DLD1 (cell line): ENCODE measurements around the gene GTF2H2.
"Not testable (repeated sequence)": the region's sequence is repeated elsewhere in the genome, so short reads cannot be mapped to it uniquely, and the experiment has no call there.

Source experiments
- in situ Hi-C: cut with HindIII; loops from 2 replicates; pipeline ENCODE4 v1.10.0; 2017; ENCODE audit warnings: low sequenced_read_pairs

Gene GTF2H2

DNA sequence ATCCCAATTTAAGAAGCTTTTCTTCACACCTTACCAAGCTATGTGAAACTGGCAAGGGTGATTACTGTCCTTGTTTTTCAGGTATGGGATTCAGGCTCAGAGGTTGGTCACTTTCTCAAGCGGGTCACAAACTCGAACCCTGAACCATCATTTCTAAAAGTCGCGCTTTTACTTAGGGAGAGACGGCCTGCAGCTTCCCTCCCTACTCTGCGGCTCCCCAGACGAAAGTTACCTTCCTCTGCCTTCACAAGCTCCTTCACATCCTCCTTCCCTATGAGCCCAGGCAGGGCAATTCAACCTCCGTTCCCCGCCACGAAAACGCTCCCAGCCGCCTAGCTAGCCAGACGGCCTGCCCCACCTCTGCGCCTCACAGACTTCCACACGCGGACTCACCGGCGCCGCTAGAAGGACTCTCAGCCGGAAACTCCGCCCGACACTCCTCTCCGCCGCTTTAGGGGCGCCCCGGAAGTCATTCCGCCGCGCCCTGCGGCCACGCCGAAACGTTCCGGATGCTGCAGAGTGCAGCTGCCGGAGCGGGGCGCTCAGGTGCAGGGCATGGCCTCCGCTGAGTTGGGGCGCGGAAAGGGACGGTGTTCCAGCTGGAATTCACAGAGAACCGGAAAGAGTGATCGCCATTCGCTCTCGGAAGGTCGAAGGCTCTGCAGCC, at the start of gene GTF2H2:
TSS of gene GTF2H2 (minus strand) at position 415 of the 667 bp plus-strand sequence. CDS start 4,913 bp downstream, outside the sequence.
- in situ Hi-C loops: not testable (repeated sequence)

- in situ Hi-C loops: not testable (repeated sequence)
Observed at GRCh38 chr5:71109730-71110275, 42.3 kb upstream of the GTF2H2 start.

GRCh38 chr5:71099996-71100395, 32.5 kb upstream of the GTF2H2 start:
- in situ Hi-C loops: not testable (repeated sequence)

- in situ Hi-C loops: not testable (repeated sequence)
Observed at GRCh38 chr5:71097930-71098203, 30.4 kb upstream of the GTF2H2 start.

DNA sequence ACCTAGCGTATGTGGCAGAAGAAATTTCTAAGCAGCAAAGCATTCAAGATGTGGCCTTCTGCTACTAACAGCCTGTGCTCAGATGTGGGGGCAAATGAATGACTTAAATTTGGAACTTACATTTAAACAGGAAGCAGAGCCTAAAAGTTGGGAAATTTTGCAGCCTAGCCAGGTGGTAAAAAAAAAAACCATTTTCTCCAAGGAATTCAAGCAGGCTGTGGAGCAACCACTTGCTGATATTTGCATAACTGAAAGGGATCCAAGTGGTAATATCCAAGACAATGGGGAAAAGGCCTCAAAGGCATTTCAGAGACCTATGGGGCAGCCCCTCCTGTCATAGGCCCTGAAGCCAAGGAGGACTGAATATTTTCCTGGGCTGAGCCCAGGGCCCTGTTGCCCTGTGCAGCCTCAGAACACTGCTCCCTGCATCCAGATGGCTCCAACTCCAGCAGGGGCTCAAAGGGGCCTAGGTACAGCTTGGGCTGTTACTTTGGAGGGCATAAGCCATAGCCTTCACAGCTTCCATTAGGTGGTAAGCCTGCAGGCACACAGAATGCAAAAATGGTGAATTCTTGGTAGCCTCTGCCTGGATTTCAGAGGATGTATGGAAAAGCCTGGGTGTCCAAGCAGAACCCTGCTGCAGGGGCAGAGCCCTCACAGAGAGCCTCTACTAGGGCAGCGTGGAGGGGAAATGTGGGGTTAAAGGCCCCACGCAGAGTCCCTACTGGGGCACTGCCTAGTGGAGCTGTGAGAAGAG, 29.9 kb upstream of the GTF2H2 start:
- in situ Hi-C loops: not testable (repeated sequence)

DNA sequence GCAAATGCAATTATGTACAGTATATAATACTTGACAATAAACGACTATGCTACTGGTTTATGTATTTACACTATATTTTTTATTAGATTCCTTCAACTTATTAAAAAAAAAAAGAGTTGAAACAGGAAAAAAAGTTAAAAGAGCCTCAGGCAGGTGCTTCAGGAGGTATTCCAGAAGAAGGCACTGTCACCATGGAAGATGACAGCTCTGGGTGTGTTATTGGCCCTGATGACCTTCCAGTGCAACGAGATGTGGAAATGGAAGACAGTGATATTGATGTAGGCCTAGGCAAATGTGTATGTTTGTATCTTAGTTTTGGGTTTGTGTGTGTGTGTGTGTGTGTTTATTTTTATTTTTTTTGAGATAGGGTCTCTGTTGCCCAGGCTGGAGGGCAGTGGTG, 22.3 kb upstream of the GTF2H2 start:
- in situ Hi-C loops: not testable (repeated sequence)

DNA sequence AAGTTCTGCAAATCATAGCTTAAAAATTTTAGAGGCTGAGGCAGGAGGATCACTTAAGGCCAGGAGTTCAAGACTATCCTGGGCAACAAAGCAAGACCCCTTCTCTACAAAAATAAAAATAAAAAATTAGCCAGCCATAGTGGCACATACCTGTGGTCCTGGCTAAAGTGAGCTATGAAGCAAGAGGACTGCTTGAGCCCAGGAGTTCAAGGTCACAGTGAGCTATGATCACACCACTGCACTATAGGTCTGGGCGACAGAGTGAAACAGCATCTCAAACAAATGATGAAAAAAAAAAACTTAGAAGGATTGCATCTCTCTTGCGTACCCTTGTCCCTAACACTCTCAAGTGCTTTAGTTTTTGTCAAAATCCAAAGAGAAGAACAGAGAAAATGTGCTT, 21.3 kb upstream of the GTF2H2 start:
- in situ Hi-C loops: not testable (repeated sequence)

DNA sequence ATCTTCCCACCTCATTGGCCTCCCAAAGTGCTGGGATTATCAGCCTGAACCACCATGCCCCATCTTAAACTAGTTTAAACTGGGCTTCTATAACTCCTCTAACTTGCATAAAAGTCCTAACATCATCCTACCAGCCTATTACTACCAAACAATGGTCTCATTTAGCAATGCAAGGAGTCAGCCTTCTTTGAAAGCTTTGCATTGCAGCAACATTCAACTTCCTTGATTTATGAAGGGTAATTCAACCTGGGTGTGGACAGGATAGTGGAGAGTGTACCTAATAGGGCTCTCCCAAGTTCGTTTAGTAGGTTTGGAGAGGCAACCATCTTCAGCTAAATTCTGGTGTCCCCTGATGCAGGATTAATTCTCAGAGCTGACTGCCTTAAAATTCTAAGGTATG, 18.7 kb upstream of the GTF2H2 start:
- in situ Hi-C loops: not testable (repeated sequence)

- in situ Hi-C loops: not testable (repeated sequence)
Observed at GRCh38 chr5:71084280-71085063, 17.0 kb upstream of the GTF2H2 start.

- in situ Hi-C loops: not testable (repeated sequence)
Observed at GRCh38 chr5:71082898-71083297, 15.4 kb upstream of the GTF2H2 start.

DNA sequence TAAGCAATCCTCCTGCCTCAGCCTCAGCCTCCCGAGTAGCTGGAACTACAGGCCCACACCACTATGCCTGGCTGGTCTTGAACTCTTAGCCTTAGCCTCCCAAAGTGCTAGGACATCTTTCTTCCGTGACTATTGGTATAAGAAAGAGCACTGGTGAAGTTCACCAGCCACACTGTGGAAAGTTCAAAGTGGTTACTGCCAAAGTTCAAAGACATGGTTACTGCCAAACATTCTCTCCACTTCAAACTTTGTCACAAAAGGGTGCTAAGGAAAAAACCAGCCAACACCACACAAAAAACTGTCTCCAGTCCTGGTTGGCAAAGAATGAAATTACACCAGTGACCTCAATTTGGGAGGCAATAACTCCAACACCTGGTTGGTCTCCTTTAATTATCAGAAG, 14.9 kb upstream of the GTF2H2 start:
- in situ Hi-C loops: not testable (repeated sequence)

DNA sequence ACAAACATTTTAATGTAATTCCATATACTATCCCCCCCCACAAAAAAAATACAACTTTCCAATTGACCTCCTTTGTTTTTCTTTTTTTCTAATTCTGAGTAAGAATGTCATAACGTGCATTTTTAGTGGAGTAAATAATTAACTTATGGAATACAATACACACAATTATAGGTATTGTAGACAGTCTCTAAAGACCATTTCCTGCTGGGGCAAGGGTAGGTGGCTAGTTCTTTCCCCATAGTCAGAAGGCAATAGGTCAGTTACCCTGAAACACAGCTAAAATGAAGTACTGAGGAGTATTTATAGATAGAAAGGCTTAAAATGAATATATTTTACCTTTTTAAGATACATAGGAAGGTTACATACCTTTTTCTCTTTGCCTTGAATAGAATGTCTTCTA, 6.2 kb downstream of the GTF2H2 start:
- in situ Hi-C loops: not testable (repeated sequence)

DNA sequence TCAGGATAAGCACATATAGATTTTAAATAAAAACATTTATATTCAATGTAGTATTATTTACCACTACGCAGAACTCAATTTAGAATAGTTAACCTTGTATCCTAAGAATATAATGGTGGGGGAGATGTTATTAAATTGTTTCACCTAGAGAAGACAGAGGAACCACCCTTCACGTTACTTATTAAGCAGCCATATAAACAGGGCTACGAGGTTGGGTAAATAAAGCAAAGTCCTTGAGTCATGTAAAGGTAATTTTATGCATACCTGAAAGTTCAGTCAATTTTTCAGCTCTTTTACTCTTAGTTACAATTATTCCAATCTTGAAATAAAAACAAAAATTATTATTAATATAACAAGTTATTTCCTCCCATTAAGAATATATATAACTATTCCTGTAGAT, 8.1 kb downstream of the GTF2H2 start:
- in situ Hi-C loops: not testable (repeated sequence)

GRCh38 chr5:71044808-71045207, 22.7 kb downstream of the GTF2H2 start:
- in situ Hi-C loops: not testable (repeated sequence)

DNA sequence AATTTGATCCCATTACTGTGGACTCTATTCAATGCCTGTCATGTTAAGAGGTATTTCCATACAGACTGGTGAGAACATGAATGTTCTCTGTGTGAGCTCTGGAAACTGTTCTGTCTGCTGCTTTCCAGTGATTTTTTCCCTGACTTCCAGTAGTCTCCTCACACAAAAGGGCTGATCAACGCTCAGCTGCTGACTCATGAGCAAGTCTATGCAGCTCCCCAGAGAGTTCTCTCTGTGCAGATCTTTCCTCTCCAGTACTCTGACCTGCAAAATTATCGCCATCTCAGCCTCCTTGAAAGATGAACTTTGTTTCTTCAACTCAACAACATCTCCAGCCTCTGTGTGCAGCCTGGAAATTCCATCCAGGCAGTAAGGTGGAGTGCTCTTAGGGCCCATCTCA, 23.3 kb downstream of the GTF2H2 start:
- in situ Hi-C loops: not testable (repeated sequence)

GRCh38 chr5:71031046-71031776, 36.3 kb downstream of the GTF2H2 start:
- in situ Hi-C loops: not testable (repeated sequence)

- in situ Hi-C loops: not testable (repeated sequence)
Observed at GRCh38 chr5:71025289-71025953, 42.1 kb downstream of the GTF2H2 start, which contains the start of gene NAIP. NAIP (minus strand) TSS chr5:71025339; CDS start chr5:71012915, 12,424 bp downstream.

DNA sequence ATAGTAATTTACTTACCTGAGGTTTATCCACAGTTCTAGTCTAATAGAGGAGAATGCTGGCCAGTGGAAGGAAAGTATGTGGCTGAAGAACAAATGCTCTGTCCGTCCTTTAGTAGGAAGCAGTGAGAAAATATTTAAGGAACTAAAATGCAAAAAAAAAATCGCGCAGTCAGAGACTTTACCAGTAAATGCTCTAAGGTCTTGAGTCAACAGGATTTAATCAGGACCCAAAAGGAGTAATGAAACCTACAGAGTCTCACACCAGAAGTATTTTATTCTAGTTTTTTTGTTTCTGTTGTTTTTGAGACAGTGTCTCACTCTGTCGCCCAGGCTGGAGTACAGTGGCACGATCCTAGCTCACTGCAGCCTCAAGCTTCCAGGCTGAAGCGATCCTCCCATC, 46.8 kb downstream of the GTF2H2 start:
- in situ Hi-C loops: not testable (repeated sequence)

DNA sequence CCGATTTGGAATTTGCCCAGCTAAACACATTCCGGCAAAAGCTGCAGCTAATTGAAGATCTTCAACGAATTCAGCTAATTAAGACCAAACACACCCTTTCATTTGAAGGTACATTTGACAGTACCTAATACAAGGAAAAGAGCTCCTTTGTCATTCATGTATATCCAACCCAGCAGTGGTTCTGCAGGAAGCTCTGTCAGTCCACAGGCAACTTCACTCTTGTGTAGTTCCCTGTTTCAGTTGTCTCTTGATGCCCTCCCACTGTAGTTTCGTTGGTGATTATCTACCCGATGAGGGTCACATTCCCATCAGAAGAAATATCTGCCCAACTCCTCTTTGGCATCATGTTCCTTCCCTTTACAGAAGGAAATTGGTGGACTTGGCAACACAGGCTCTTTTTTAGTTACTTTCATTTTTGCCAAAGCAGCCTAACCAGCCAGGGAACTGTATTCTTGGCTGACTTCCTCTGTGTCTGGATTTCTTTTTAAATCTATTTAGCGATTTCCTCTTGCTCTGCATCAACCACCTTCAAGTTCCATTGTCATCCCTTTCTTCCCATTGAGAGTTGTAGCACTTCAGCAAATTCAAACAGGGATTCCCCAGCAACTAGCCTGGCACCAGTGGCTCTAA, 49.0 kb downstream of the GTF2H2 start:
- in situ Hi-C loops: not testable (repeated sequence)

DNA sequence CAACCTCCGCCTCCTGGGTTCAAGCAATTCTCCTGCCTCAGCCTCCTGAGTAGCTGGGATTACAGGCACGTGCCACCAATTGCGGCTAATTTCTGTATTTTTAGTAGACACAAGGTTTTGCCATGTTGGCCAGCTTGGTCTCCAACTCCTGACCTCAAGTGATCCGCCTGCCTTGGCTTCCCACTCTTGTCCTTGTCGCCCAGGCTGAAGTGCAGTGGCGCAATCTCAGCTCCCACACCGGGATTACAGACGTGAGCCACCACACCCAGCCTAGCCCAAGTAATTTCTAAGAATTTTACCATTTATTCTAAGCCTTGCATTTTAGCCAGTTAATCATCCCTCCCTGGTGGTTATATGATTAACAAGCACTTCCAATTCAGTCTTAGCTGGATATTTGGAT, 53.3 kb downstream of the GTF2H2 start:
- in situ Hi-C loops: no loop called here
